ENCODE measurements around the gene CAMK1D. TPM values are rescaled to one million over a fixed set of nuclear protein-coding genes. Genes with fewer than 3 reads are reported as not detected.

Gene CAMK1D
- total RNA-seq, 3 donors from 2014 or later (not counting 1 experiment from before 2014, with no cell fraction given) = 44.2 to 56.4 (median 49.7) TPM

DNA sequence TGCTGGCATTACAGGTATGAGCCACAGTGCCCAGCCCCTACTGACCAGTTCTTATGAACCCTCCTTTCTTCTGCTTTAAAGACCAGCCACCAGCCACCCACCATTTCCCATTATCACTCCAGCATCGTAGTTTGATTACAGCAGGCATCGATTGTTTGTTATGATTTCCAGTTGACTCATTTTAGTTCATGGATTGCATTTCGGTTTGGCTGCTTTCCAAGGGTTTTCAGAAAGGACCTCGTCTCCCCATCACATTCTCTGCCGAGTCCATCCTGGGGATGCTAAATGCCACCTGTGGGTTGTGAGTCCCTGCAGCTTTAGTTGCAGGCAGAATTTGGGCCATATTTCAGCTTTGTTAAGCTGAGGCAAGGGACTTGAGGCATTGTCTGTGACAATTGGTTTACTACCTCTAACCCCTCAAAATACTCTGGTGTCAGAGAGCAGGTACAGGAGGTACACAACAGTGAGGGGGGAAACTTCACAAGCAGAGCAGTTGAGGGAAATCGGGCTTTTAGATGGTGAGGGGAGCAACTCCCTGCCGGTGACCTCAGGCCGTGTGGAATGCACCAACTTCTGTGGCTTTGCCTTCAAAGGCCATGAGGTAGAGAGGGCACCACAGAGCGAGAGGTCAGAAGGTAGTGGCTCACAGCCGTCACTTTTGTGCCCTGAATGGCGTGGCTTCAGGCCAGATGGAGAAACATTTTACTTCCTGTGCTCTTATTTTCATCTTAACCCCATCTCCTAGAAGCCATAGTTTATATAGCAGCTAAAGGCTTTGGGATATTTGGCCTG is 448.3 kb downstream of the CAMK1D start:
- 69% methylated on average over 11 of the region's 11 CpGs for WGBS (ENCODE audit: insufficient coverage)

DNA sequence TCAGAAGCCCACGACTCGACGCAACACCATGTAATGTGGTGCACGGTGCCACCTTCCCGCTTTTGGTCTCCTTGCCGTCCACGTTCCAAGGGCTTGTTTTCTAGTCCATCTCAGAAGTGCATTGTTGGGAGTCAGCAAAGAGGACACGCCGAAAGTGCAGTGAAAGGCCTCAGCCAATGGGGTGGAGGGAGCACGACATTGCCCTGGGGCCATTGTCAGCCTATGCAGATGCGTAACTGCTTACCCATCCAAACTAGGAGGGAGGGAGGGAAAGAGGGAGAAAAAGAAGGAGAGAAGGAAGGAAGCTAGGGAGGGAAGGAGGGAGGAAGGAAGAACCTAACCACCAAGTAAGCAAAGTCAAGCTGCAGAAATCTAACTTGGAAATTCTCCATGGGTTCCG is 449.8 kb downstream of the CAMK1D start:
- Histone ChIP-seq H3K4me1 (ENCODE audit: control insufficient read depth, insufficient read depth, low read length) (no peaks in the 10 kb centered on the region), H3K9me3 (ENCODE audit: control insufficient read depth, insufficient read depth, low read length) (no peaks in the 10 kb centered on the region), H3K27me3 (ENCODE audit: control insufficient read depth, insufficient read depth, low read length) (no peaks in the 10 kb centered on the region), H3K36me3 (ENCODE audit: control insufficient read depth, insufficient read depth, low read length) (peaks cover 1% of the 10 kb centered on the region), H3K27ac (ENCODE audit: low read length) (no peak overlapping the region), H3K4me3 (ENCODE audit: low read length) (no peak overlapping the region)
- ATAC-seq (no peak), DNase-seq (no peak)
- intact Hi-C loops (cut with micrococcal nuclease) = no loop called here
- 96% methylated on average over 12 of the region's 12 CpGs for WGBS (ENCODE audit: insufficient coverage)
- Mint-ChIP-seq H3K4me1 (no peaks in the 10 kb centered on the region), H3K27ac (no peak overlapping the region), H3K4me3 (no peak overlapping the region), H3K27me3 (ENCODE audit: low read depth in 2 of 2) (no peaks in the 10 kb centered on the region), H3K36me3 (no peaks in the 10 kb centered on the region), H3K9me3 (no peaks in the 10 kb centered on the region)
- TF ChIP-seq CTCF (IDR thresholded peaks at IDR 0.05) = no peak

More for the DNA sequence above, 448.3 kb downstream of the CAMK1D start:
- Histone ChIP-seq H3K4me3 (ENCODE audit: low read length) (no peak overlapping the region), H3K27ac (ENCODE audit: low read length) (no peak overlapping the region), H3K36me3 (ENCODE audit: control insufficient read depth, insufficient read depth, low read length) (peaks cover 1% of the 10 kb centered on the region), H3K9me3 (ENCODE audit: control insufficient read depth, insufficient read depth, low read length) (no peaks in the 10 kb centered on the region), H3K27me3 (ENCODE audit: control insufficient read depth, insufficient read depth, low read length) (no peaks in the 10 kb centered on the region), H3K4me1 (ENCODE audit: control insufficient read depth, insufficient read depth, low read length) (no peaks in the 10 kb centered on the region)
- no peaks in the 10 kb centered on the region for H3K27me3 Mint-ChIP-seq (ENCODE audit: low read depth in 2 of 2)
- no peaks in the 10 kb centered on the region for H3K36me3 Mint-ChIP-seq
- H3K4me3 Mint-ChIP-seq = no peak overlapping the region
- no peak for TF ChIP-seq CTCF (IDR thresholded peaks at IDR 0.05)
- no peaks in the 10 kb centered on the region for H3K4me1 Mint-ChIP-seq
- ATAC-seq (no peak), DNase-seq (no peak)
- no peaks in the 10 kb centered on the region for H3K9me3 Mint-ChIP-seq
- no peak overlapping the region for H3K27ac Mint-ChIP-seq
- intact Hi-C loops (cut with micrococcal nuclease) = no loop called here

GRCh38 chr10:12799714-12800113 is 450.4 kb downstream of the CAMK1D start:
- H3K36me3 Mint-ChIP-seq = no peaks in the 10 kb centered on the region
- H3K4me3 Mint-ChIP-seq = no peak overlapping the region
- intact Hi-C loops (cut with micrococcal nuclease) = no loop called here
- WGBS (ENCODE audit: insufficient coverage) = 91% methylated on average over 5 of the region's 5 CpGs
- Histone ChIP-seq H3K27me3 (ENCODE audit: control insufficient read depth, insufficient read depth, low read length) (no peaks in the 10 kb centered on the region), H3K4me3 (ENCODE audit: low read length) (no peak overlapping the region), H3K36me3 (ENCODE audit: control insufficient read depth, insufficient read depth, low read length) (peaks cover 1% of the 10 kb centered on the region), H3K4me1 (ENCODE audit: control insufficient read depth, insufficient read depth, low read length) (no peaks in the 10 kb centered on the region), H3K27ac (ENCODE audit: low read length) (no peak overlapping the region), H3K9me3 (ENCODE audit: control insufficient read depth, insufficient read depth, low read length) (no peaks in the 10 kb centered on the region)
- no peaks in the 10 kb centered on the region for H3K9me3 Mint-ChIP-seq
- no peaks in the 10 kb centered on the region for H3K27me3 Mint-ChIP-seq (ENCODE audit: low read depth in 2 of 2)
- H3K4me1 Mint-ChIP-seq = no peaks in the 10 kb centered on the region
- no peak for TF ChIP-seq CTCF (IDR thresholded peaks at IDR 0.05)
- no peak overlapping the region for H3K27ac Mint-ChIP-seq
- no peak for ATAC-seq
- no peak for DNase-seq

DNA sequence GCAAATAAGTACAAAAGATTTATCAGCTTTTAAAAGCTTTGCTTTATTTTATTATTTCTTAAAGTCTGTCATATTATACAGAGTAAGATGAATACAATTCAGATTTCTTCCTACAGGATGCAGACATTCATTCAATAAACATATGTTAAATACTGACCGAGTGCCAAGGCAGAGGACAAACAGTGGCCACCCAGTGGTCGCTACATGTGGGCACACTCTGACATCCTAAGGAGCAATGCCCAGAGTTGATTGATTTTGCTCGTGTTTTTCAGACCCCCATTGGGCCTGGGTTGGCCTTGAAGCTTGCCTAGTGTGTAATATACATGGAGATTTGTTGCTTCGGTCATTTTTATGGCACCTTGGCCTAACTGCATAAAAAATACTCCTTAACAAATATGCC is 451.0 kb downstream of the CAMK1D start:
- no peak overlapping the region for H3K4me3 ChIP-seq (ENCODE audit: low read length)
- Mint-ChIP-seq H3K27me3 (ENCODE audit: low read depth in 2 of 2) (no peaks in the 10 kb centered on the region), H3K36me3 (no peaks in the 10 kb centered on the region), H3K4me1 (no peaks in the 10 kb centered on the region), H3K9me3 (no peaks in the 10 kb centered on the region), H3K27ac (no peak overlapping the region), H3K4me3 (no peak overlapping the region)
- H3K4me1 ChIP-seq (ENCODE audit: control insufficient read depth, insufficient read depth, low read length) = no peaks in the 10 kb centered on the region
- DNase-seq (no peak), ATAC-seq (no peak)
- TF ChIP-seq CTCF (IDR thresholded peaks at IDR 0.05) = no peak
- no peaks in the 10 kb centered on the region for H3K9me3 ChIP-seq (ENCODE audit: control insufficient read depth, insufficient read depth, low read length)
- peaks cover 1% of the 10 kb centered on the region for H3K36me3 ChIP-seq (ENCODE audit: control insufficient read depth, insufficient read depth, low read length)
- whole genome bisulfite sequencing (ENCODE audit: insufficient coverage) = 80% methylated on average over 4 of the region's 4 CpGs
- H3K27me3 ChIP-seq (ENCODE audit: control insufficient read depth, insufficient read depth, low read length) = no peaks in the 10 kb centered on the region
- intact Hi-C loops (cut with micrococcal nuclease) = no loop called here
- no peak overlapping the region for H3K27ac ChIP-seq (ENCODE audit: low read length)
